GM13977 (cell line): ENCODE results near the gene CEMIP.

Experiments used
- DNase-seq: peaks from one replicate; pipeline ENCODE4 v3.0.0; 2012; ENCODE audit warnings: low spot score
- CTCF ChIP-seq: IDR thresholded peaks from 2 replicates; pipeline ENCODE4 v1.5.1; 2012; ENCODE audit warnings: mild to moderate bottlenecking, control low read depth; ENCODE audit not compliant: insufficient read depth; ENCODE audit errors: extremely low read depth, missing control alignments
- in situ Hi-C: fragments of 300-500 bp; cut with MboI; formaldehyde crosslinking; loops from one replicate; pipeline ENCODE4 v1.12.0; 2022; ENCODE audit warnings: low sequenced_read_pairs, low pct_unique_long_range_greater_than_20kb, mixed read lengths, inconsistent platforms; ENCODE audit not compliant: unreplicated experiment

The CEMIP gene

GRCh38 chr15:80837006-80837405, 57.8 kb downstream of the CEMIP start:
- in situ Hi-C loops = no loop called here
- DNase-seq = no peak
- TF ChIP-seq CTCF = no peak

GRCh38 chr15:80838012-80838411, 58.8 kb downstream of the CEMIP start:
- no peak for DNase-seq
- no peak for TF ChIP-seq CTCF
- in situ Hi-C loops = no loop called here

- DNase-seq = no peak
- in situ Hi-C loops = no loop called here
- TF ChIP-seq CTCF = no peak
Measured at GRCh38 chr15:80838666-80839065, 59.5 kb downstream of the CEMIP start.

GRCh38 chr15:80839764-80840130, 60.6 kb downstream of the CEMIP start:
- in situ Hi-C loops = no loop called here
- DNase-seq = no peak
- TF ChIP-seq CTCF = no peak

- no peak for TF ChIP-seq CTCF
- DNase-seq = no peak
- in situ Hi-C loops = no loop called here
Measured at GRCh38 chr15:80840182-80841130, 61.3 kb downstream of the CEMIP start.

GRCh38 chr15:80841541-80841940, 62.4 kb downstream of the CEMIP start:
- DNase-seq = no peak
- in situ Hi-C loops = no loop called here
- no peak for TF ChIP-seq CTCF
